Endothelial cell (in vitro differentiated cells): ENCODE data around the gene BHLHE41. TPM values are rescaled to one million over a fixed set of nuclear protein-coding genes. Genes with fewer than 3 reads are reported as not detected.

Source experiments
- DNase-seq: peaks from one replicate; pipeline ENCODE4 v3.0.0; 2021; ENCODE audit warnings: low spot score
- H3K27ac Mint-ChIP-seq: one replicate; pipeline ENCODE4 v1.8.0; 2021; ENCODE audit warnings: mixed read lengths, inconsistent platforms; ENCODE audit not compliant: unreplicated experiment
- H3K27me3 Mint-ChIP-seq: one replicate; pipeline ENCODE4 v1.8.0; 2021; ENCODE audit warnings: mild to moderate bottlenecking, moderate library complexity, mixed read lengths, inconsistent platforms; ENCODE audit not compliant: unreplicated experiment
- H3K36me3 Mint-ChIP-seq: one replicate; pipeline ENCODE4 v1.8.0; 2021; ENCODE audit warnings: mild to moderate bottlenecking, low read depth, mixed read lengths, inconsistent platforms; ENCODE audit not compliant: unreplicated experiment
- H3K4me1 Mint-ChIP-seq: one replicate; pipeline ENCODE4 v1.8.0; 2021; ENCODE audit warnings: mild to moderate bottlenecking, mixed read lengths, inconsistent platforms; ENCODE audit not compliant: unreplicated experiment
- H3K4me3 Mint-ChIP-seq: one replicate; pipeline ENCODE4 v1.8.0; 2021; ENCODE audit warnings: mild to moderate bottlenecking, mixed read lengths, inconsistent platforms; ENCODE audit not compliant: unreplicated experiment
- H3K9me3 Mint-ChIP-seq: one replicate; pipeline ENCODE4 v1.8.0; 2021; ENCODE audit warnings: mixed read lengths, inconsistent platforms; ENCODE audit not compliant: unreplicated experiment
- total RNA-seq: library from RNA; stranded (reverse); fragmentation: NEBNext Ultra II Directional; extraction: Animal tissue kit (Norgen Biotek cat#: 25700); gene quantifications from one replicate; pipeline ENCODE4 v1.2.1, GENCODE V29; 2021; ENCODE audit not compliant: unreplicated experiment
- TF ChIP-seq, protein P1 (sequence below): fragments of 200-600 bp; sonication (generic); IDR thresholded peaks from one replicate; pipeline ENCODE4 v1.5.0; 2021; ENCODE audit warnings: antibody characterized with exemption; ENCODE audit not compliant: unreplicated experiment

BHLHE41 gene
- total RNA-seq, 1 donor from 2014 or later, result 4.0 TPM

DNA sequence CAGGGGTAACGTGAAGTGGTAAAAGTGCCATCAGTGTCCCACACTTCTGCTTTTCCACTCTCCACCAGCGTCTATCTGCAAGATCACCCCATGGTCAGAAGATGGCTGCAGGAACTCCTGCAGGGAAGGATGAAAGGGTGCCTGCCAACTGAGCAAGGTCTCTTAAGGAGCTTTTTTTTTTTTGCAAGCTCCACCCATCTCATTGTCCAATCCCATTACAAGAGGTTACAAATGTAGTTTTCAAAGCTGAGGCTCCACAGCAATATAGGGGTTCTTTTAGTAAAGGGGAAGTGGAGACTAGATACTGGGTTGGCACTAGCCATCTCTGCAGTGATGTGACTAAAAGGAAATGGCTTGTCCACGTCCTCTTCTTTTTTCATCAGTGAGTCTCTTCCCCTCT is 5.9 kb upstream of the BHLHE41 start:
- TF ChIP-seq, protein P1, sequence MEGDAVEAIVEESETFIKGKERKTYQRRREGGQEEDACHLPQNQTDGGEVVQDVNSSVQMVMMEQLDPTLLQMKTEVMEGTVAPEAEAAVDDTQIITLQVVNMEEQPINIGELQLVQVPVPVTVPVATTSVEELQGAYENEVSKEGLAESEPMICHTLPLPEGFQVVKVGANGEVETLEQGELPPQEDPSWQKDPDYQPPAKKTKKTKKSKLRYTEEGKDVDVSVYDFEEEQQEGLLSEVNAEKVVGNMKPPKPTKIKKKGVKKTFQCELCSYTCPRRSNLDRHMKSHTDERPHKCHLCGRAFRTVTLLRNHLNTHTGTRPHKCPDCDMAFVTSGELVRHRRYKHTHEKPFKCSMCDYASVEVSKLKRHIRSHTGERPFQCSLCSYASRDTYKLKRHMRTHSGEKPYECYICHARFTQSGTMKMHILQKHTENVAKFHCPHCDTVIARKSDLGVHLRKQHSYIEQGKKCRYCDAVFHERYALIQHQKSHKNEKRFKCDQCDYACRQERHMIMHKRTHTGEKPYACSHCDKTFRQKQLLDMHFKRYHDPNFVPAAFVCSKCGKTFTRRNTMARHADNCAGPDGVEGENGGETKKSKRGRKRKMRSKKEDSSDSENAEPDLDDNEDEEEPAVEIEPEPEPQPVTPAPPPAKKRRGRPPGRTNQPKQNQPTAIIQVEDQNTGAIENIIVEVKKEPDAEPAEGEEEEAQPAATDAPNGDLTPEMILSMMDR, result no peak
- H3K27me3 Mint-ChIP-seq, result peaks cover 3% of the 10 kb centered on the region

DNA sequence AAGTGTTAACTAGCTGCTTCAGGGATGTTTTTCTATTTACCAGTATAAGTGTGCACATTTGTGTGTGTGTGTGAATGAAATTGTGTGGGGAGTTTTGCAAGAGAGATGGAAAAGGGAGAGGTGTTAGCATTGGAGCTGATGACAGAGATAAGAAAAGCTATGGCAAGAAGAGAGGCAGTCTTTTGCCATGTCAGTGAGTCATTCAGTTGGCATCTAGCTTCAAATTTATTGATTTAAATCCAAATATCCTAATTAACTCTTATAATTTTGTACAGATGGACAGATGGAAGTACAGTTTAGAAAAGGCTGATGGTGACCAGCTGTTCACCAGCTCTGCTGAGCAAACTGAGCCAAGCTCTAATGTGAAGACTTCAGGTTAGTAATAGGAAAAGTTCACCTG is 3.3 kb upstream of the BHLHE41 start:
- Mint-ChIP-seq H3K27ac (no peak overlapping the region), H3K4me1 (peaks cover 26% of the 10 kb centered on the region), H3K36me3 (no peaks in the 10 kb centered on the region), H3K9me3 (no peaks in the 10 kb centered on the region), H3K27me3 (peaks cover 11% of the 10 kb centered on the region), H3K4me3 (no peak overlapping the region)
- TF ChIP-seq, protein P1, result no peak
- DNase-seq, result no peak

More for the DNA sequence above, 5.9 kb upstream of the BHLHE41 start:
- H3K36me3 Mint-ChIP-seq, result no peaks in the 10 kb centered on the region
- no peaks in the 10 kb centered on the region for H3K9me3 Mint-ChIP-seq
- no peak overlapping the region for H3K4me3 Mint-ChIP-seq
- H3K27ac Mint-ChIP-seq, result no peak overlapping the region
- peaks cover 14% of the 10 kb centered on the region for H3K4me1 Mint-ChIP-seq
- no peak for DNase-seq

DNA sequence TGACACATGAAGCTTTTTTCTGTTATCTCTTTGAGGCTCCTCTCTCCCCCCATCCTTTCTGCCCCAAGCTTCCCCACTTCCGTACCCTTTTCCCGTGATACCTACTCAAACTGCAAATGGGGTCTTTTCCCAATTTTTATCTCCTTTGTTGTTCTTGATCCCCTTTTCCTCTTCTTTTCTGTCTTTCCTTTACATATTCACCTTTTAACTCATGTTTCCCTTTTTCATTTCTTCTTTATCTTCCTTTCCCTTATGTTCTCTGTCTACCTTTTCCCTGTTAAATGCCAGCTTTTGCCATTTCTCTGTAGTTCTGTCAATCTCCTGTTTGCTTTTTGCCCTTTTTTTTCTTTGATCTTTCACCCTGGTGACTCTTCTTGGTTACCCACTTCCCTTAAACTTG is 2.6 kb upstream of the BHLHE41 start:
- H3K27ac Mint-ChIP-seq, result no peak overlapping the region
- peaks cover 11% of the 10 kb centered on the region for H3K27me3 Mint-ChIP-seq
- peaks cover 30% of the 10 kb centered on the region for H3K4me1 Mint-ChIP-seq
- TF ChIP-seq, protein P1, result no peak
- no peaks in the 10 kb centered on the region for H3K9me3 Mint-ChIP-seq
- no peaks in the 10 kb centered on the region for H3K36me3 Mint-ChIP-seq
- peak overlapping the region; percentile 21 for H3K4me3 Mint-ChIP-seq
- no peak for DNase-seq

DNA sequence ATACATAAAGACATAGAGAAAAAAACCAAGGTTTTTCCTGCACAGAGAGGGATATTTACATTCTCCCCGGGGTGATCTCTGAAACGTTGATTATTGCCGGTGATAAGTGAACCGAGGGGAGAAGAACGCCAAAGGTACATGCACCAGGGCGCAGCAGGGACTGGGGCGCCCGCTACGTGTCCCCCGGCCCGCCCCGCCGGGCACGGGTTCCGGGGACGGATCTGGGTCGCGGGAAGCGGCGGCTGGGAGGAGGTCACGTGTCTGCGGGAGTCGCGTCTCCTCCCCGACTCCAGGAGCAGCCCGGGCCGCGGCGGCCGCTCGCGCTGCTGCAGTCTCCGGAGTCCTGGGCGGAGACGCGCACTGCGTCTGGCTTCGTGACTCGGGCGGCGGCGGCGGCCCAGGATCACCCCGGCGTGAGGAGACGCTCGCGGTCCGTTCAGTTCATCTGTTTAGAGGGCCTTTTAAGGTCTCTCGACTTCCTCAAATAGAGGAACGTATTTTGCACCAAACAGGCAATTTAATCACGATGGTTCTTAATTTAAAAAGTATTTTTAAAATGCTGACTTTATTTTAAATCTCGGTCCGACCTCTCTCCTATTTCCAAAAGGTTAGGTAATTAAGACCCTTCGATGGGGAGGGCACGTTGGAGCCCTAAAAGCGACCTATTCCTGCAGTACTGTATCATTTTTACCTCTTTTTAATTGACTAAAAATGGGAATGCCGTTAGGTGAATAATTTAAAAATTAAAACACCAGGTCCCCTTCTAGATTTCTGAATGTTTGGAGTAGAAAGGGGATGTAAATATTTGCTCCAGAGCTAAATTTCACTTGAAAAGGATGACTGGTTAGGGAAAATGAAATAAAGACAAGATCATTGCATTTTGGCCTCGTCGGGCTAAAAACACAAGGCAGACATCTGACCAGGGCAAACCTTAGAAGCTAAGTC is 1.8 kb upstream of the BHLHE41 start:
- H3K27ac Mint-ChIP-seq, result peak overlapping the region; percentile 13
- H3K36me3 Mint-ChIP-seq, result no peaks in the 10 kb centered on the region
- peak; percentile 79 for DNase-seq
- peak overlapping the region; percentile 97 for H3K4me3 Mint-ChIP-seq
- H3K27me3 Mint-ChIP-seq, result peaks cover 11% of the 10 kb centered on the region
- H3K9me3 Mint-ChIP-seq, result no peaks in the 10 kb centered on the region
- peaks cover 30% of the 10 kb centered on the region for H3K4me1 Mint-ChIP-seq
- TF ChIP-seq, protein P1, result no peak
